WTC11 (cell line): ENCODE data around the gene GABRB1. TPM values are rescaled to one million over a fixed set of nuclear protein-coding genes. Genes with fewer than 3 reads are reported as not detected.

Experiments used
- ATAC-seq: fragments of 200-7000 bp; cut with Tn5 transposase; 2 replicates; pipeline ENCODE4 v1.10.0; 2021; ENCODE audit warnings: mild to moderate bottlenecking, moderate library complexity
- CTCF ChIA-PET: fragments of 300-600 bp; sonication (Branson Sonifier 250); formaldehyde crosslinking; loops from one replicate; lab custom pipeline; 2021; ENCODE audit warnings: antibody characterized with exemption; lab: Charles Lee
- POLR2A ChIA-PET: fragments of 350-600 bp; sonication (Branson Sonifier 250); formaldehyde crosslinking; loops from one replicate; lab custom pipeline; 2021; ENCODE audit warnings: antibody characterized with exemption; lab: Charles Lee
- DNase-seq: peaks from one replicate; pipeline ENCODE4 v3.0.0; 2021; ENCODE audit warnings: low spot score
- H3K27ac Mint-ChIP-seq: 2 replicates; pipeline ENCODE4 v1.8.0; 2021; ENCODE audit warnings: mixed read lengths
- H3K27me3 Mint-ChIP-seq: 2 replicates; pipeline ENCODE4 v1.8.0; 2021; ENCODE audit warnings: low read depth, mild to moderate bottlenecking, moderate library complexity, mixed read lengths
- H3K36me3 Mint-ChIP-seq: 2 replicates; pipeline ENCODE4 v1.8.0; 2021; ENCODE audit warnings: mixed read lengths
- H3K4me1 Mint-ChIP-seq: 2 replicates; pipeline ENCODE4 v1.8.0; 2022; ENCODE audit warnings: mixed read lengths
- H3K4me3 Mint-ChIP-seq: 2 replicates; pipeline ENCODE4 v1.8.0; 2021; ENCODE audit warnings: mild to moderate bottlenecking, moderate library complexity, mixed read lengths
- H3K9me3 Mint-ChIP-seq: 2 replicates; pipeline ENCODE4 v1.8.0; 2021; ENCODE audit warnings: mixed read lengths
- CREB1 ChIP-seq: sonication (generic); formaldehyde crosslinking; IDR thresholded peaks from 2 replicates; pipeline ENCODE4 v1.8.0; 2023; ENCODE audit warnings: mild to moderate bottlenecking, missing genetic modification reagents
- CREM ChIP-seq: sonication (generic); formaldehyde crosslinking; IDR thresholded peaks from 2 replicates; pipeline ENCODE4 v1.8.1; 2022; ENCODE audit warnings: mild to moderate bottlenecking, missing genetic modification reagents, moderate library complexity
- E2F1 ChIP-seq: sonication (generic); formaldehyde crosslinking; IDR thresholded peaks from 2 replicates; pipeline ENCODE4 v1.8.0; 2022; ENCODE audit warnings: mild to moderate bottlenecking, missing genetic modification reagents
- E2F5 ChIP-seq: sonication (generic); formaldehyde crosslinking; IDR thresholded peaks from 2 replicates; pipeline ENCODE4 v1.8.1; 2022; ENCODE audit warnings: mild to moderate bottlenecking, moderate library complexity, missing genetic modification reagents
- FOXK1 ChIP-seq: sonication (generic); formaldehyde crosslinking; IDR thresholded peaks from 2 replicates; pipeline ENCODE4 v1.8.0; 2022; ENCODE audit warnings: mild to moderate bottlenecking, moderate library complexity, missing genetic modification reagents
- FOXP4 ChIP-seq: sonication (generic); formaldehyde crosslinking; IDR thresholded peaks from 2 replicates; pipeline ENCODE4 v1.8.0; 2022; ENCODE audit warnings: mild to moderate bottlenecking, missing genetic modification reagents
- JAZF1 ChIP-seq: fragments of 250-450 bp; sonication (Bioruptor Pico); IDR thresholded peaks from 2 replicates; pipeline ENCODE4 v1.9.0; 2021; ENCODE audit warnings: moderate library complexity, mild to moderate bottlenecking, inconsistent platforms
- MYBL2 ChIP-seq: sonication (generic); formaldehyde crosslinking; IDR thresholded peaks from 2 replicates; pipeline ENCODE4 v1.8.1; 2023; ENCODE audit warnings: mild to moderate bottlenecking, moderate library complexity, missing genetic modification reagents
- NR2C2 ChIP-seq: sonication (generic); formaldehyde crosslinking; IDR thresholded peaks from 2 replicates; pipeline ENCODE4 v1.8.0; 2022; ENCODE audit warnings: mild to moderate bottlenecking, missing genetic modification reagents
- PRRX2 ChIP-seq: fragments of 250-450 bp; sonication (Bioruptor Pico); IDR thresholded peaks from 2 replicates; pipeline ENCODE4 v1.8.0; 2021; ENCODE audit warnings: mild to moderate bottlenecking
- SMAD3 ChIP-seq: sonication (generic); formaldehyde crosslinking; IDR thresholded peaks from 2 replicates; pipeline ENCODE4 v1.8.0; 2022; ENCODE audit warnings: missing genetic modification reagents, mild to moderate bottlenecking, borderline replicate concordance
- SP1 ChIP-seq: sonication (generic); formaldehyde crosslinking; conservative IDR thresholded peaks from 2 replicates; pipeline ENCODE4 v1.8.1; 2022; ENCODE audit warnings: missing genetic modification reagents
- TEAD1 ChIP-seq: sonication (generic); formaldehyde crosslinking; IDR thresholded peaks from 2 replicates; pipeline ENCODE4 v1.8.0; 2022; ENCODE audit warnings: mild to moderate bottlenecking, missing genetic modification reagents
- TEAD4 ChIP-seq: sonication (generic); formaldehyde crosslinking; IDR thresholded peaks from 2 replicates; pipeline ENCODE4 v1.8.0; 2022; ENCODE audit warnings: mild to moderate bottlenecking, missing genetic modification reagents
- ZBTB21 ChIP-seq: sonication (generic); formaldehyde crosslinking; IDR thresholded peaks from 2 replicates; pipeline ENCODE4 v1.8.1; 2023; ENCODE audit warnings: mild to moderate bottlenecking, missing genetic modification reagents, borderline replicate concordance
- ZBTB43 ChIP-seq: sonication (generic); formaldehyde crosslinking; IDR thresholded peaks from 2 replicates; pipeline ENCODE4 v1.8.1; 2023; ENCODE audit warnings: mild to moderate bottlenecking, missing genetic modification reagents
- ZNF263 ChIP-seq: sonication (generic); formaldehyde crosslinking; IDR thresholded peaks from 2 replicates; pipeline ENCODE4 v1.8.1; 2022; ENCODE audit warnings: low read depth, mild to moderate bottlenecking, moderate library complexity, missing genetic modification reagents
- ZNF317 ChIP-seq: sonication (generic); formaldehyde crosslinking; IDR thresholded peaks from 2 replicates; pipeline ENCODE4 v1.8.1; 2023; ENCODE audit warnings: low read depth, mild to moderate bottlenecking, moderate library complexity, missing genetic modification reagents, borderline replicate concordance
- ZNF671 ChIP-seq: fragments of 250-450 bp; sonication (Bioruptor Pico); IDR thresholded peaks from 2 replicates; pipeline ENCODE4 v1.8.0; 2021; ENCODE audit warnings: mild to moderate bottlenecking
- total RNA-seq: library from RNA; stranded (reverse); gene quantifications from 3 replicates; pipeline ENCODE4 v1.2.3, GENCODE V29; 2021
- TF ChIP-seq, protein P1 (sequence below): sonication (generic); formaldehyde crosslinking; IDR thresholded peaks from 2 replicates; pipeline ENCODE4 v1.8.0; 2022; ENCODE audit warnings: missing genetic modification reagents
- TF ChIP-seq, protein P2 (sequence below): fragments of 250-450 bp; sonication (Bioruptor Pico); IDR thresholded peaks from 2 replicates; pipeline ENCODE4 v2.1.2; 2022; ENCODE audit warnings: mild to moderate bottlenecking, moderate library complexity
- TF ChIP-seq, protein P3 (sequence below): sonication (generic); formaldehyde crosslinking; IDR thresholded peaks from 2 replicates; pipeline ENCODE4 v1.8.0; 2023; ENCODE audit warnings: mild to moderate bottlenecking, missing genetic modification reagents

The GABRB1 gene
- total RNA-seq, 1 experiment from 2014 or later: 0.66 TPM

GRCh38 chr4:47406408-47406807, 375.0 kb downstream of the GABRB1 start (continued):
- TF ChIP-seq, protein P1, sequence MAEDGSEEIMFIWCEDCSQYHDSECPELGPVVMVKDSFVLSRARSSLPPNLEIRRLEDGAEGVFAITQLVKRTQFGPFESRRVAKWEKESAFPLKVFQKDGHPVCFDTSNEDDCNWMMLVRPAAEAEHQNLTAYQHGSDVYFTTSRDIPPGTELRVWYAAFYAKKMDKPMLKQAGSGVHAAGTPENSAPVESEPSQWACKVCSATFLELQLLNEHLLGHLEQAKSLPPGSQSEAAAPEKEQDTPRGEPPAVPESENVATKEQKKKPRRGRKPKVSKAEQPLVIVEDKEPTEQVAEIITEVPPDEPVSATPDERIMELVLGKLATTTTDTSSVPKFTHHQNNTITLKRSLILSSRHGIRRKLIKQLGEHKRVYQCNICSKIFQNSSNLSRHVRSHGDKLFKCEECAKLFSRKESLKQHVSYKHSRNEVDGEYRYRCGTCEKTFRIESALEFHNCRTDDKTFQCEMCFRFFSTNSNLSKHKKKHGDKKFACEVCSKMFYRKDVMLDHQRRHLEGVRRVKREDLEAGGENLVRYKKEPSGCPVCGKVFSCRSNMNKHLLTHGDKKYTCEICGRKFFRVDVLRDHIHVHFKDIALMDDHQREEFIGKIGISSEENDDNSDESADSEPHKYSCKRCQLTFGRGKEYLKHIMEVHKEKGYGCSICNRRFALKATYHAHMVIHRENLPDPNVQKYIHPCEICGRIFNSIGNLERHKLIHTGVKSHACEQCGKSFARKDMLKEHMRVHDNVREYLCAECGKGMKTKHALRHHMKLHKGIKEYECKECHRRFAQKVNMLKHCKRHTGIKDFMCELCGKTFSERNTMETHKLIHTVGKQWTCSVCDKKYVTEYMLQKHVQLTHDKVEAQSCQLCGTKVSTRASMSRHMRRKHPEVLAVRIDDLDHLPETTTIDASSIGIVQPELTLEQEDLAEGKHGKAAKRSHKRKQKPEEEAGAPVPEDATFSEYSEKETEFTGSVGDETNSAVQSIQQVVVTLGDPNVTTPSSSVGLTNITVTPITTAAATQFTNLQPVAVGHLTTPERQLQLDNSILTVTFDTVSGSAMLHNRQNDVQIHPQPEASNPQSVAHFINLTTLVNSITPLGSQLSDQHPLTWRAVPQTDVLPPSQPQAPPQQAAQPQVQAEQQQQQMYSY (CRISPR knock-in tag): no peak
- no peak for TF ChIP-seq MYBL2 (CRISPR knock-in tag)
- TF ChIP-seq JAZF1 (CRISPR knock-in tag): no peak

GRCh38 chr4:47410271-47410670, 378.9 kb downstream of the GABRB1 start:
- ChIA-PET POLR2A (no interaction called here), CTCF (no interaction called here)
- DNase-seq: no peak
- no peak overlapping the region for H3K27ac Mint-ChIP-seq
- no peak for TF ChIP-seq E2F1 (CRISPR knock-in tag)
- TF ChIP-seq ZNF671 (CRISPR knock-in tag): no peak
- TF ChIP-seq NR2C2: no peak
- TF ChIP-seq FOXK1 (CRISPR knock-in tag): no peak
- TF ChIP-seq, protein P2, sequence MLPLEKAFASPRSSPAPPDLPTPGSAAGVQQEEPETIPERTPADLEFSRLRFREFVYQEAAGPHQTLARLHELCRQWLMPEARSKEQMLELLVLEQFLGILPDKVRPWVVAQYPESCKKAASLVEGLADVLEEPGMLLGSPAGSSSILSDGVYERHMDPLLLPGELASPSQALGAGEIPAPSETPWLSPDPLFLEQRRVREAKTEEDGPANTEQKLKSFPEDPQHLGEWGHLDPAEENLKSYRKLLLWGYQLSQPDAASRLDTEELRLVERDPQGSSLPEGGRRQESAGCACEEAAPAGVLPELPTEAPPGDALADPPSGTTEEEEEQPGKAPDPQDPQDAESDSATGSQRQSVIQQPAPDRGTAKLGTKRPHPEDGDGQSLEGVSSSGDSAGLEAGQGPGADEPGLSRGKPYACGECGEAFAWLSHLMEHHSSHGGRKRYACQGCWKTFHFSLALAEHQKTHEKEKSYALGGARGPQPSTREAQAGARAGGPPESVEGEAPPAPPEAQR: no peak
- TF ChIP-seq TEAD4 (CRISPR knock-in tag): no peak
- no peak for TF ChIP-seq E2F5 (CRISPR knock-in tag)
- no peak for TF ChIP-seq SP1 (CRISPR knock-in tag)
- no peak for TF ChIP-seq ZBTB21 (CRISPR knock-in tag)
- TF ChIP-seq ZNF263 (CRISPR knock-in tag): no peak
- H3K36me3 Mint-ChIP-seq: no peaks in the 10 kb centered on the region
- no peak for ATAC-seq
- H3K4me3 Mint-ChIP-seq: no peak overlapping the region
- H3K27me3 Mint-ChIP-seq: no peaks in the 10 kb centered on the region; the same call in 1 of the 2 replicates
- peaks cover 32% of the 10 kb centered on the region for H3K4me1 Mint-ChIP-seq
- 0 out of 2 replicates have a peak, but pooled peaks cover 4% of the 10 kb centered on the region for H3K9me3 Mint-ChIP-seq

DNA sequence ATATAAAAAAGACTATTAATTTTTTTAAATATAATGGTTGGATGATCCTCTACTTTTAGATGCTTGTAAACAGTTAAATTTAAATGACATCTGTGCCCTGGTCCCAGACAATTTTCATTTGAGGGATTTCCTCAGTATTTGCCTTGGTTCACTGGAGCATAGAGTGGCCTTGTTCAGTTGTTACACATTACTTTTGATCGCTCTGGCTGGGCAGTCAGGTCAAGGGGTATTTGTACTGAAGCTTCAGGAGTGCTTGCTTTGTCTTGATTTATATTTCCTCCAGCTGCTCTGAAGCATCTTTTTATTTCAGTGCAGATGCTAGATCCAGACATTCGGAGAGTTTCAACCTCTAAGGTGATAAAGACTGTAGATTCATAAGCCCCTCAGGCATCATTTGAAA, 382.2 kb downstream of the GABRB1 start:
- Mint-ChIP-seq H3K9me3 (0 out of 2 replicates have a peak, but pooled peaks cover 4% of the 10 kb centered on the region), H3K27me3 (no peaks in the 10 kb centered on the region; the same call in 1 of the 2 replicates), H3K36me3 (no peaks in the 10 kb centered on the region), H3K4me1 (peaks cover 32% of the 10 kb centered on the region), H3K4me3 (no peak overlapping the region), H3K27ac (no peak overlapping the region)
- POLR2A ChIA-PET: no interaction called here
- ATAC-seq (no peak), DNase-seq (no peak)
- CTCF ChIA-PET: no interaction called here
- no peak for TF ChIP-seq CREB1
- TF ChIP-seq FOXP4 (CRISPR knock-in tag): no peak
- TF ChIP-seq ZNF317: no peak
- no peak for TF ChIP-seq TEAD1
- no peak for TF ChIP-seq ZBTB43 (CRISPR knock-in tag)
- TF ChIP-seq FOXK1 (CRISPR knock-in tag): no peak
- no peak for TF ChIP-seq TEAD4 (CRISPR knock-in tag)
- no peak for TF ChIP-seq PRRX2 (CRISPR knock-in tag)
- TF ChIP-seq SMAD3 (CRISPR knock-in tag): no peak
- TF ChIP-seq, protein P3, sequence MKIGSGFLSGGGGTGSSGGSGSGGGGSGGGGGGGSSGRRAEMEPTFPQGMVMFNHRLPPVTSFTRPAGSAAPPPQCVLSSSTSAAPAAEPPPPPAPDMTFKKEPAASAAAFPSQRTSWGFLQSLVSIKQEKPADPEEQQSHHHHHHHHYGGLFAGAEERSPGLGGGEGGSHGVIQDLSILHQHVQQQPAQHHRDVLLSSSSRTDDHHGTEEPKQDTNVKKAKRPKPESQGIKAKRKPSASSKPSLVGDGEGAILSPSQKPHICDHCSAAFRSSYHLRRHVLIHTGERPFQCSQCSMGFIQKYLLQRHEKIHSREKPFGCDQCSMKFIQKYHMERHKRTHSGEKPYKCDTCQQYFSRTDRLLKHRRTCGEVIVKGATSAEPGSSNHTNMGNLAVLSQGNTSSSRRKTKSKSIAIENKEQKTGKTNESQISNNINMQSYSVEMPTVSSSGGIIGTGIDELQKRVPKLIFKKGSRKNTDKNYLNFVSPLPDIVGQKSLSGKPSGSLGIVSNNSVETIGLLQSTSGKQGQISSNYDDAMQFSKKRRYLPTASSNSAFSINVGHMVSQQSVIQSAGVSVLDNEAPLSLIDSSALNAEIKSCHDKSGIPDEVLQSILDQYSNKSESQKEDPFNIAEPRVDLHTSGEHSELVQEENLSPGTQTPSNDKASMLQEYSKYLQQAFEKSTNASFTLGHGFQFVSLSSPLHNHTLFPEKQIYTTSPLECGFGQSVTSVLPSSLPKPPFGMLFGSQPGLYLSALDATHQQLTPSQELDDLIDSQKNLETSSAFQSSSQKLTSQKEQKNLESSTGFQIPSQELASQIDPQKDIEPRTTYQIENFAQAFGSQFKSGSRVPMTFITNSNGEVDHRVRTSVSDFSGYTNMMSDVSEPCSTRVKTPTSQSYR (CRISPR knock-in tag): no peak
- TF ChIP-seq CREM (CRISPR knock-in tag): no peak
